ENCODE measurements around the gene LRRC74B. TPM values are rescaled to one million over a fixed set of nuclear protein-coding genes. Genes with fewer than 3 reads are reported as not detected.

Gene LRRC74B
- total and polyA plus RNA-seq, 2 experiments from 2014 or later, result 0.12 TPM; not detected in 1

DNA sequence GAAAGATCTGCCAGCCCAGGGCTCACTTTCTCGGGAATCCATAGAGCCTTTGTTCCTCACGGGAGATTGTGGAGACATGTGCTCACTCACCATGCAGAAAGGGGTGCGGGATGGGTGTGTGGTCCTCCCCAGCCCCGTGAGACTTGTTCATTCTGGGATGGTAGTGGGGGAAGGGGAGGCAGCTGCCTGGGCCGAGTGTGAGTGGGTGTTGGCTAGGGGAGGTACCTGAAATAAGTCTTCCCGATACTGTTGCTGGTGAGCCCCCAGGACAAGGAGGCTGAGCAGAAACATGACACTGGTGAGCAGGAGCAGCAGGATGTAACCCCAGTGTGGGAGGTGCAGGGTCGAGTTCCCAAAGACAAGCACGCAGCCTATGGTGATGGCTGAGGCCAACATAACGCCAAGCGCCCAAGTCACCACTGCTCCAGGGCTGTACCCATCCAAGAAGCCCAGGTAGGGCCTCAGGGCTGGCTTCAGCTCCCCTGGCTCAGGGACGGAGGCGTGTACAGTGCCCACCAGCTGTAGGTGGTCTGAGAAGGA lies 16.2 kb upstream of the LRRC74B start:
- DNase-seq (ENCODE audit: low read depth in 1 of 2, low spot score in 1 of 2), result no peak
- TF ChIP-seq, protein P1, sequence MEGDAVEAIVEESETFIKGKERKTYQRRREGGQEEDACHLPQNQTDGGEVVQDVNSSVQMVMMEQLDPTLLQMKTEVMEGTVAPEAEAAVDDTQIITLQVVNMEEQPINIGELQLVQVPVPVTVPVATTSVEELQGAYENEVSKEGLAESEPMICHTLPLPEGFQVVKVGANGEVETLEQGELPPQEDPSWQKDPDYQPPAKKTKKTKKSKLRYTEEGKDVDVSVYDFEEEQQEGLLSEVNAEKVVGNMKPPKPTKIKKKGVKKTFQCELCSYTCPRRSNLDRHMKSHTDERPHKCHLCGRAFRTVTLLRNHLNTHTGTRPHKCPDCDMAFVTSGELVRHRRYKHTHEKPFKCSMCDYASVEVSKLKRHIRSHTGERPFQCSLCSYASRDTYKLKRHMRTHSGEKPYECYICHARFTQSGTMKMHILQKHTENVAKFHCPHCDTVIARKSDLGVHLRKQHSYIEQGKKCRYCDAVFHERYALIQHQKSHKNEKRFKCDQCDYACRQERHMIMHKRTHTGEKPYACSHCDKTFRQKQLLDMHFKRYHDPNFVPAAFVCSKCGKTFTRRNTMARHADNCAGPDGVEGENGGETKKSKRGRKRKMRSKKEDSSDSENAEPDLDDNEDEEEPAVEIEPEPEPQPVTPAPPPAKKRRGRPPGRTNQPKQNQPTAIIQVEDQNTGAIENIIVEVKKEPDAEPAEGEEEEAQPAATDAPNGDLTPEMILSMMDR (IDR thresholded peaks at IDR 0.05; ENCODE audit: low read depth, low read length), result no peak
- Histone ChIP-seq H3K27ac (no peak overlapping the region), H3K36me3 (no peaks in the 10 kb centered on the region), H3K9me3 (ENCODE audit: low read depth) (no peaks in the 10 kb centered on the region), H3K27me3 (peaks cover 20% of the 10 kb centered on the region), H3K4me1 (ENCODE audit: low read depth) (peaks cover 8% of the 10 kb centered on the region), H3K4me3 (no peak overlapping the region)

DNA sequence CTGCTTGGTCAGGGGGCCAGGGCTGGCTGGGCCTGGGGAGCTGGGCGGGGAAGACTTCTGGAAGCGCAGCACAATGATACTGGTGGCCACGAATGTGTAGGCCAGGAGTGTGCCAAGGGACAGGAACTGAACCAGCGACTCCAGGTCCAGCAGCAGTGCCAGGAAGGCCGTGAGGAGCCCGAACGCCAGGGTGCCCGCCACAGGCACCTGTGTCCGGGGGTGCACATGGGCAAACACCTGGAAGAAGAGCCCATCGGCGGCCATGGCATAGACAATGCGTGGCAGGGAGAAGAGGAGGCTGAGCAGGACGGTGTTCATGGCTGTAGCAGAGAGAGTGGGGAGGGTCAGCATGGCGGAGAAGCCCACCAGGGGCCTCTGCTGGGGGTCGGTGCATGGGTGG lies 15.7 kb upstream of the LRRC74B start:
- no peaks in the 10 kb centered on the region for H3K9me3 ChIP-seq (ENCODE audit: low read depth)
- H3K27ac ChIP-seq, result no peak overlapping the region
- DNase-seq (ENCODE audit: low read depth in 1 of 2, low spot score in 1 of 2), result no peak
- H3K4me3 ChIP-seq, result no peak overlapping the region
- TF ChIP-seq, protein P1 (IDR thresholded peaks at IDR 0.05; ENCODE audit: low read depth, low read length), result no peak
- H3K36me3 ChIP-seq, result no peaks in the 10 kb centered on the region
- peaks cover 23% of the 10 kb centered on the region for H3K27me3 ChIP-seq
- peaks cover 8% of the 10 kb centered on the region for H3K4me1 ChIP-seq (ENCODE audit: low read depth)

DNA sequence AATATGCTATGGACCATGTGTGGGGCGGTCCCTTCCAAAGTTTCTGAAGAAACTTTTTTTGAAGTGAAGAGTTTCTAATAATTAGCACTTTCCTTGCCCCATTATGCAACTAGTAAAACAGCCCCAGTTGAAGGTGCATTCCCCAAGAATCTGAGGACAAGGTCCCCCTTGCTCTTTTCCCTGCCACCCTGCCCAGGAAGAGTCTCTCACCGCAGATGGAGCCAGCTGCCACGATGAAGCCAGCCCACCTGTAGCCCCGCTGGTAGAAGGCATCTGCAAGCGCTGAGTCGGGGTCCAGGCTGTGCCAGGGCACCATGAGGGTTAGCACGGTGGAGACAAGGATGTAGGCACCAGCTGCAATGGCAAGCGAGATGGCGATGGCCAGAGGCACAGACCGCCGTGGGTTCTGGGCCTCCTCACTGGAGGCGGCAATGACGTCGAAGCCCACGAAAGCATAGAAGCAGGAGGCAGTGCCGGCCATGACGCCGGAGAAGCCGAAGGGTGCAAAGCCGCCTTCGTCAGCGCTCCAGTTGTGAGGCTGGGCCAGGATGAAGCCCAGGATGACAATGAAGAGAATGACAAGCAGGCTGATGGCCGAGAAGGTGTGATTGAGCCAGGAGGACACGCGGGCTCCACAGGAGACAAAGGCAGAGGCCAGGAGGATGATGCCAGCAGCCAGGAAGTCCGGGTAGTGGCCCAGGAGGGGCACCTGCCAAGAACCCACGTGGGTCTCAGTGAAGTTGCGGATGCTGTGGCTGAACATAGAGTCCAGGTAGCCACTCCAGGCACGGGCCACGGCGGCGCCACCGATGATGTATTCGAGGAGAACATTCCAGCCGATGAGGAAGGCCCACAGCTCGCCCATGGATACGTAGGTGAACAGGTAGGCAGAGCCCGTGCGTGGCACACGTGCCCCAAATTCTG lies 14.9 kb upstream of the LRRC74B start:
- Histone ChIP-seq H3K4me3 (no peak overlapping the region), H3K36me3 (no peaks in the 10 kb centered on the region), H3K27ac (no peak overlapping the region), H3K9me3 (ENCODE audit: low read depth) (no peaks in the 10 kb centered on the region), H3K27me3 (peaks cover 23% of the 10 kb centered on the region), H3K4me1 (ENCODE audit: low read depth) (peaks cover 8% of the 10 kb centered on the region)
- DNase-seq (ENCODE audit: low read depth in 1 of 2, low spot score in 1 of 2), result no peak
- TF ChIP-seq, protein P1 (IDR thresholded peaks at IDR 0.05; ENCODE audit: low read depth, low read length), result no peak

DNA sequence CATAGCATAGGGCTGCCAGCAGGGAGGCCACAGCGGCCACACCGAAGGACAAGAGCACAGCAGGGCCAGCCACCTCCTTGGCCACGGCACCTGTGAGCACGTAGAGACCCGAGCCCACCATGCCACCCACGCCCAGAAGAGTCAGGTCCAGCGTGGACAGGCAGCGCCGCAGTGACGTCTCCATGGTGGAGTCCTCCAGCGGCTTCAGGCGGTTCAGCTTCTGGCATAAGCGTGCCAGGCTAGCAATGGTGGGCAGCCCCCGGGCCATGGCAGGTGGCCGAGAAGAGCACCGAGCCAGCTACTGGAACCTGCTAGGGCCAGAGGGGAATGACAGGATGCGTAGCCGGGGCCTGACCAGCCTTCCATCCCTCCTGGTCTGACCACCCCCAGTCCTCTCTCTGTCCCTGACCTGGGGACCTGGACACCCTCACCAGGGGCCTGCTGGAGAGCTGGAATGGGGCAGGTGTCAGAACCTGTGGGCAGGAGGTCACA lies 14.2 kb upstream of the LRRC74B start:
- H3K4me1 ChIP-seq (ENCODE audit: low read depth), result peaks cover 8% of the 10 kb centered on the region
- H3K36me3 ChIP-seq, result no peaks in the 10 kb centered on the region
- no peak overlapping the region for H3K4me3 ChIP-seq
- H3K27ac ChIP-seq, result no peak overlapping the region
- peaks cover 23% of the 10 kb centered on the region for H3K27me3 ChIP-seq
- H3K9me3 ChIP-seq (ENCODE audit: low read depth), result no peaks in the 10 kb centered on the region
- TF ChIP-seq, protein P1 (IDR thresholded peaks at IDR 0.05; ENCODE audit: low read depth, low read length), result no peak
- DNase-seq (ENCODE audit: low read depth in 1 of 2, low spot score in 1 of 2), result no peak

DNA sequence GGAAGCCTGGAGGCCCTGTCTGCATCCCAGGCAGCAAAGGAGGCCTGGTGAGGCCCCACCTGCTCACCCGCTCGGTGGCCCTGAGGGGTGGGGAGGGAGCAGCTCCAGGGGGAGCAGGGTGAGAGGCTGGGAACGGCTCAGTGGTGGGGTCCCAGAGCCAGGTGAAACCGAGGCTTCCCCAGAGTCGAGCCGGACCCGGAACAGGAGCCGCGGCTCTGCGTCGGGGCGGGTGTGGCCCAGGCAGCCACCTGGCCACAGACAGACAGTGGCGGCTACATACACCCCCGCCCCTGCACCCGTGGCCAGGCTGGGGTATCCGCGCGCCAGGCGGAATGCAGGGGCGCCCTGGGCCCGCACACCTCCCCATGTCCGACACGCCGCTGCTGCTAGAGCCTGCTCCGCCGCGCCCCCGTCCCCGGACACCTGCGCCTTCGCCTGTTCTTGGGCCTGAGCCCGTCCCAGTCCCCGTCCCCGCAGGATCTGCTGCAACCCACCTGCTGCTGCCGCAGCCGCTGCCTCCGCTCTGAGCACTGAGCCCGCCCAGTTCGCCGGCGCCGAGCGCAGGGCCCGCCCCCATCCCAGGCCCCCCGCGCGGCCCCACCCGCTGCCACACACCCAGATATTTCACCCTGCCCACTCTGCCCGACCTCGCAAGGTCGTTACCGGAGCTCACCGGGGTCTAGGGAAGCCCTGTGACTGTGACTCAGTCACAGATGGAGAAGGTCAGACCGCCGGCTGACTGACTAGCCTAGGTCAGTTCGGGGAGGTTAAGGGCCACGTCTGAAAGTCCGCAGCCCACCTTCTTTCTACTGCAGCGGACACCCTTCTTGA lies 13.5 kb upstream of the LRRC74B start, which contains the start of gene SLC7A4:
TSS of gene SLC7A4 (minus strand) at position 525 of the 831 bp plus-strand sequence. CDS start 749 bp downstream, outside the sequence.
- DNase-seq (ENCODE audit: low read depth in 1 of 2, low spot score in 1 of 2), result peak in 1 of 2 donors; percentile 35
- TF ChIP-seq, protein P1 (IDR thresholded peaks at IDR 0.05; ENCODE audit: low read depth, low read length), result no peak
- H3K27ac ChIP-seq, result no peak within 1 kb of the TSS
- H3K27me3 ChIP-seq, result peaks cover 23% of the 10 kb centered on the region
- H3K9me3 ChIP-seq (ENCODE audit: low read depth), result no peaks in the 10 kb centered on the region
- H3K36me3 ChIP-seq, result no peaks in the 10 kb centered on the region
- peak within 1 kb of the TSS; percentile 17 for H3K4me3 ChIP-seq
- peaks cover 8% of the 10 kb centered on the region for H3K4me1 ChIP-seq (ENCODE audit: low read depth)
